GM23338 (cell line): ENCODE data around the gene ID3. TPM values are rescaled to one million over a fixed set of nuclear protein-coding genes. Genes with fewer than 3 reads are reported as not detected.

Experiments
- ATAC-seq: fragments of 200-7000 bp; cut with Tn5 transposase; 3 replicates; pipeline ENCODE4 v1.9.1; 2020
- DNase-seq: peaks from one replicate; pipeline ENCODE4 v3.0.0-alpha.2; 2015; ENCODE audit warnings: low spot score
- H2AFZ ChIP-seq: fragments of 200-600 bp; sonication (generic); 2 replicates; pipeline ENCODE4 v1.8.0; 2016; ENCODE audit warnings: antibody characterized with exemption, mild to moderate bottlenecking, moderate library complexity
- H3F3A ChIP-seq: fragments of 200-600 bp; sonication (generic); replicated peaks from 2 replicates; pipeline ENCODE4 v1.8.0; 2017; ENCODE audit warnings: antibody characterized with exemption, mixed run types, low read depth
- H3K27ac ChIP-seq: fragments of 200-600 bp; sonication (generic); 2 replicates; pipeline ENCODE4 v1.6.1; 2016; ENCODE audit warnings: low read depth
- H3K27me3 ChIP-seq: fragments of 200-600 bp; sonication (generic); 2 replicates; pipeline ENCODE4 v1.8.0; 2016; ENCODE audit warnings: mild to moderate bottlenecking, mixed run types, moderate library complexity; ENCODE audit not compliant: insufficient read depth
- H3K36me3 ChIP-seq: fragments of 200-600 bp; sonication (generic); 2 replicates; pipeline ENCODE4 v1.8.0; 2016; ENCODE audit warnings: mild to moderate bottlenecking; ENCODE audit not compliant: insufficient read depth
- H3K4me1 ChIP-seq: fragments of 200-600 bp; sonication (generic); 2 replicates; pipeline ENCODE4 v1.8.0; 2016; ENCODE audit warnings: mild to moderate bottlenecking, moderate library complexity; ENCODE audit not compliant: insufficient read depth
- H3K4me2 ChIP-seq: fragments of 200-600 bp; sonication (generic); 2 replicates; pipeline ENCODE4 v1.7.1; 2017; ENCODE audit warnings: mixed run types
- H3K4me3 ChIP-seq: fragments of 200-600 bp; sonication (generic); 2 replicates; pipeline ENCODE4 v1.6.1; 2016; ENCODE audit warnings: mixed run types
- H3K79me2 ChIP-seq: fragments of 200-600 bp; sonication (generic); replicated peaks from 2 replicates; pipeline ENCODE4 v1.8.0; 2017; ENCODE audit warnings: mild to moderate bottlenecking; ENCODE audit not compliant: insufficient read depth
- H3K9me2 ChIP-seq: fragments of 200-600 bp; sonication (generic); 2 replicates; pipeline ENCODE4 v1.8.0; 2017; ENCODE audit not compliant: insufficient read depth
- H4K20me1 ChIP-seq: fragments of 200-600 bp; sonication (generic); replicated peaks from 2 replicates; pipeline ENCODE4 v1.8.0; 2017; ENCODE audit warnings: mild to moderate bottlenecking; ENCODE audit not compliant: insufficient read depth
- H3K27ac Mint-ChIP-seq: 2 replicates; pipeline ENCODE4 v1.8.0; 2020; ENCODE audit warnings: inconsistent platforms, mild to moderate bottlenecking, moderate library complexity, mixed read lengths
- H3K27me3 Mint-ChIP-seq: 3 replicates; pipeline ENCODE4 v1.8.0; 2022; ENCODE audit warnings: low read depth, mild to moderate bottlenecking, moderate library complexity, mixed read lengths, inconsistent platforms; ENCODE audit not compliant: insufficient read depth, poor library complexity
- H3K36me3 Mint-ChIP-seq: 3 replicates; pipeline ENCODE4 v1.8.0; 2021; ENCODE audit warnings: low read depth, mild to moderate bottlenecking, inconsistent platforms, moderate library complexity, mixed read lengths
- H3K4me1 Mint-ChIP-seq: 3 replicates; pipeline ENCODE4 v1.8.0; 2020; ENCODE audit warnings: mild to moderate bottlenecking, inconsistent platforms, mixed read lengths
- H3K4me3 Mint-ChIP-seq: 3 replicates; pipeline ENCODE4 v1.8.0; 2021; ENCODE audit warnings: moderate library complexity, mild to moderate bottlenecking, inconsistent platforms, mixed read lengths
- H3K9me3 Mint-ChIP-seq: 3 replicates; pipeline ENCODE4 v1.8.0; 2020; ENCODE audit warnings: moderate library complexity, mild to moderate bottlenecking, inconsistent platforms, mixed read lengths
- CREB1 ChIP-seq: fragments of 250-450 bp; sonication (Bioruptor Pico); IDR thresholded peaks from 2 replicates; pipeline ENCODE4 v1.5.0; 2020; ENCODE audit warnings: low read depth, mild to moderate bottlenecking, moderate library complexity
- CTCF ChIP-seq, 2 experiments: fragments of 200-600 bp in 1 of 2; sonication (generic) in 1 of 2; conservative IDR thresholded peaks; 2 replicates each; pipeline versions ENCODE4 v1.5.1 to v1.6.1; 2016 to 2017; ENCODE audit warnings: antibody characterized with exemption in 2 of 2, low read depth in 2 of 2, mild to moderate bottlenecking in 2 of 2, moderate library complexity in 1 of 2
- ETS1 ChIP-seq: IDR thresholded peaks from 2 replicates; pipeline ENCODE4 v1.6.1; 2016; ENCODE audit warnings: antibody characterized with exemption
- EZH2 ChIP-seq: fragments of 200-600 bp; sonication (generic); IDR thresholded peaks from one replicate; pipeline ENCODE4 v1.8.0; 2017; ENCODE audit warnings: antibody characterized with exemption, mild to moderate bottlenecking, low read depth; ENCODE audit not compliant: unreplicated experiment
- EZH2phosphoT487 ChIP-seq: fragments of 200-600 bp; sonication (generic); IDR thresholded peaks from one replicate; pipeline ENCODE4 v1.8.1; 2018; ENCODE audit warnings: antibody characterized with exemption; ENCODE audit not compliant: unreplicated experiment
- JUNB ChIP-seq: IDR thresholded peaks from one replicate; pipeline ENCODE4 v1.6.1; 2016; ENCODE audit warnings: antibody characterized with exemption; ENCODE audit not compliant: unreplicated experiment
- NANOG ChIP-seq: IDR thresholded peaks from 2 replicates; pipeline ENCODE4 v1.6.1; 2016; ENCODE audit warnings: antibody characterized with exemption, borderline replicate concordance
- POLR2AphosphoS5 ChIP-seq: IDR thresholded peaks from 2 replicates; pipeline ENCODE4 v1.6.1; 2016; ENCODE audit warnings: antibody characterized with exemption, low read depth
- STAT1 ChIP-seq: IDR thresholded peaks from one replicate; pipeline ENCODE4 v1.6.1; 2016; ENCODE audit warnings: antibody characterized with exemption; ENCODE audit not compliant: unreplicated experiment
- ZNF114 ChIP-seq: fragments of 250-450 bp; sonication (Bioruptor Pico); IDR thresholded peaks from 2 replicates; pipeline ENCODE4 v1.5.0; 2020; ENCODE audit warnings: mild to moderate bottlenecking, moderate library complexity
- ZNF331 ChIP-seq: fragments of 250-450 bp; sonication (Bioruptor Pico); IDR thresholded peaks from 2 replicates; pipeline ENCODE4 v1.5.0; 2020; ENCODE audit warnings: low read depth, mild to moderate bottlenecking, moderate library complexity
- ZNF462 ChIP-seq: fragments of 250-450 bp; sonication (Bioruptor Pico); IDR thresholded peaks from 2 replicates; pipeline ENCODE4 v1.5.0; 2020; ENCODE audit warnings: mild to moderate bottlenecking, moderate library complexity
- polyA plus RNA-seq: library from polyadenylated mRNA; unstranded; fragments of >200 nt; fragmentation: Nextera tagmentation; extraction: Ambion mirVana; gene quantifications from 2 replicates; pipeline ENCODE4 v1.2.1, GENCODE V29; 2016
- total RNA-seq: library from RNA; depleted of rRNA; stranded (reverse); fragments of >200 nt; shearing (Covaris generic); gene quantifications from 2 replicates; pipeline ENCODE4 v1.2.3, GENCODE V29; 2014

ID3 gene
- total and polyA plus RNA-seq, 2 experiments from 2014 or later: 164 to 345 TPM

GRCh38 chr1:23599125-23599524 lies 39.8 kb upstream of the ID3 start:
- Histone ChIP-seq H3K27ac (peak overlapping the region; percentile 98), H3F3A (peaks cover 38% of the 10 kb centered on the region), H3K79me2 (no peaks in the 10 kb centered on the region), H3K36me3 (no peaks in the 10 kb centered on the region), H3K9me2 (0 out of 2 replicates have a peak, but pooled peaks cover 7% of the 10 kb centered on the region), H3K4me2 (peak overlapping the region; percentile 71), H4K20me1 (no peaks in the 10 kb centered on the region), H3K27me3 (no peaks in the 10 kb centered on the region), H3K4me3 (peak overlapping the region; percentile 25; the same call in 1 of the 2 replicates), H3K4me1 (peaks cover 63% of the 10 kb centered on the region), H2AFZ (no peak overlapping the region)
- DNase-seq (no peak), ATAC-seq (no peak)
- peaks cover 71% of the 10 kb centered on the region for H3K4me1 Mint-ChIP-seq
- TF ChIP-seq EZH2: no peak
- TF ChIP-seq ZNF331 (CRISPR knock-in tag): no peak
- no peak overlapping the region; the same call in 2 of the 3 replicates for H3K4me3 Mint-ChIP-seq
- no peaks in the 10 kb centered on the region; the same call in 2 of the 3 replicates for H3K36me3 Mint-ChIP-seq
- peak overlapping the region; percentile 91 for H3K27ac Mint-ChIP-seq
- peaks cover 13% of the 10 kb centered on the region for H3K27me3 Mint-ChIP-seq
- no peaks in the 10 kb centered on the region for H3K9me3 Mint-ChIP-seq

GRCh38 chr1:23598424-23598823 lies 39.1 kb upstream of the ID3 start:
- peak overlapping the region; percentile 95 for H3K27ac Mint-ChIP-seq
- Histone ChIP-seq H3K9me2 (0 out of 2 replicates have a peak, but pooled peaks cover 7% of the 10 kb centered on the region), H3K4me3 (0 out of 2 replicates have a peak overlapping the region, but pooled peaks have one; percentile 18), H4K20me1 (no peaks in the 10 kb centered on the region), H3F3A (peaks cover 38% of the 10 kb centered on the region), H3K27ac (peak overlapping the region; percentile 98), H3K36me3 (no peaks in the 10 kb centered on the region), H2AFZ (no peak overlapping the region), H3K4me1 (peaks cover 63% of the 10 kb centered on the region), H3K27me3 (no peaks in the 10 kb centered on the region), H3K79me2 (no peaks in the 10 kb centered on the region), H3K4me2 (peak overlapping the region; percentile 71)
- no peak overlapping the region; the same call in 2 of the 3 replicates for H3K4me3 Mint-ChIP-seq
- peak; percentile 90 for ATAC-seq
- H3K36me3 Mint-ChIP-seq: no peaks in the 10 kb centered on the region; the same call in 2 of the 3 replicates
- peak; percentile 98 for DNase-seq
- H3K27me3 Mint-ChIP-seq: peaks cover 13% of the 10 kb centered on the region
- peaks cover 69% of the 10 kb centered on the region for H3K4me1 Mint-ChIP-seq
- no peaks in the 10 kb centered on the region for H3K9me3 Mint-ChIP-seq
- TF ChIP-seq EZH2phosphoT487 (no peak), CREB1 (CRISPR knock-in tag) (peak; percentile 42; the same call in 1 of the 2 replicates), ETS1 (peak; percentile 95), NANOG (peak; percentile 86), JUNB (no peak), ZNF331 (CRISPR knock-in tag) (no peak), ZNF462 (peak; percentile 61; the same call in 1 of the 2 replicates), ZNF114 (CRISPR knock-in tag) (0 out of 2 replicates have a peak, but pooled peaks have one; percentile 17), CTCF (conservative IDR thresholded peaks at IDR 0.05; ENCODE audit: low read depth in 2 of 2) (peak in 1 of 2 experiments; percentile 19; a peak in 1 of 4 replicates), STAT1 (no peak), POLR2AphosphoS5 (peak; percentile 74), EZH2 (no peak)
